CD14-positive monocyte (primary cell): Measurements from ENCODE around the gene SSNA1. TPM values are rescaled to one million over a fixed set of nuclear protein-coding genes. Genes with fewer than 3 reads are reported as not detected.

Experiments
- DNase-seq, 3 donors: peaks; one replicate each; pipeline ENCODE4 v3.0.0-alpha.2; 2011 to 2022
- H2AFZ ChIP-seq: 2 replicates; pipeline ENCODE4 v1.6.0; 2012; ENCODE audit warnings: mild to moderate bottlenecking, low read depth, low read length, inconsistent platforms; ENCODE audit not compliant: insufficient read depth, poor library complexity, severe bottlenecking
- H3K27ac ChIP-seq, 2 donors: 1 replicate in 1 of 2; 2 replicates in 1 of 2; pipeline ENCODE4 v1.5.1; 2012 to 2013; ENCODE audit warnings: low read length in 2 of 2, control low read depth in 1 of 2, inconsistent platforms in 1 of 2, low read depth in 1 of 2, mild to moderate bottlenecking in 1 of 2
- H3K27me3 ChIP-seq, 2 donors: one replicate each; pipeline versions ENCODE4 v1.6.0 to v1.6.1; 2011 to 2013; ENCODE audit warnings: low read length in 2 of 2; ENCODE audit not compliant: control insufficient read depth in 2 of 2, insufficient read depth in 2 of 2
- H3K36me3 ChIP-seq, 2 donors: replicated peaks in 1 of 2; 1 replicate in 1 of 2; 2 replicates in 1 of 2; pipeline versions ENCODE4 v1.5.1 to v1.6.1; 2012 to 2013; ENCODE audit warnings: low read length in 2 of 2, control low read depth in 1 of 2, inconsistent platforms in 1 of 2, mild to moderate bottlenecking in 1 of 2; ENCODE audit not compliant: insufficient read depth in 2 of 2, control insufficient read depth in 1 of 2
- H3K4me1 ChIP-seq, 2 donors: 1 replicate in 1 of 2; 2 replicates in 1 of 2; pipeline versions ENCODE4 v1.5.1 to v1.6.1; 2012 to 2013; ENCODE audit warnings: low read length in 2 of 2, control low read depth in 1 of 2, inconsistent platforms in 1 of 2, mild to moderate bottlenecking in 1 of 2, moderate library complexity in 1 of 2; ENCODE audit not compliant: insufficient read depth in 2 of 2, control insufficient read depth in 1 of 2
- H3K4me2 ChIP-seq: replicated peaks from 2 replicates; pipeline ENCODE3; 2012; ENCODE audit warnings: low read length, moderate library complexity, mild to moderate bottlenecking; ENCODE audit not compliant: poor library complexity, severe bottlenecking; ENCODE audit errors: extremely low read depth
- H3K4me3 ChIP-seq, 3 experiments: fragments of 200-600 bp in 1 of 3; sonication (generic) in 1 of 3; replicated peaks in 1 of 3; 1 replicate in 2 of 3; 2 replicates in 1 of 3; pipeline ENCODE4 v1.5.1; 2011 to 2013; ENCODE audit warnings: low read length in 3 of 3, mild to moderate bottlenecking in 3 of 3, control low read depth in 2 of 3, low read depth in 2 of 3, inconsistent platforms in 1 of 3, moderate library complexity in 1 of 3
- H3K79me2 ChIP-seq: 2 replicates; pipeline ENCODE4 v1.6.0; 2012; ENCODE audit warnings: mild to moderate bottlenecking, control low read depth, inconsistent platforms, low read length, moderate library complexity; ENCODE audit not compliant: insufficient read depth
- H3K9ac ChIP-seq: 2 replicates; pipeline ENCODE4 v1.6.0; 2017; ENCODE audit warnings: low read length, mild to moderate bottlenecking; ENCODE audit not compliant: insufficient read depth, poor library complexity, severe bottlenecking
- H3K9me3 ChIP-seq, 2 donors: replicated peaks in 1 of 2; 1 replicate in 1 of 2; 2 replicates in 1 of 2; pipeline versions ENCODE4 v1.5.1 to v1.6.1; 2012 to 2013; ENCODE audit warnings: low read length in 2 of 2, control low read depth in 1 of 2; ENCODE audit not compliant: control insufficient read depth in 1 of 2, insufficient read depth in 1 of 2
- H4K20me1 ChIP-seq: 2 replicates; pipeline ENCODE4 v1.6.0; 2012; ENCODE audit warnings: mild to moderate bottlenecking, low read length, control low read depth, moderate library complexity; ENCODE audit not compliant: insufficient read depth
- H3K27ac Mint-ChIP-seq, 7 donors: one replicate each; pipeline ENCODE4 v1.8.0; 2020; ENCODE audit warnings: mild to moderate bottlenecking in 7 of 7, mixed read lengths in 7 of 7, moderate library complexity in 6 of 7, inconsistent platforms in 2 of 7
- H3K27me3 Mint-ChIP-seq, 3 donors: one replicate each; pipeline ENCODE4 v1.8.0; 2021 to 2022; ENCODE audit warnings: low read depth in 3 of 3, mild to moderate bottlenecking in 3 of 3, mixed read lengths in 3 of 3, moderate library complexity in 3 of 3, inconsistent platforms in 1 of 3
- H3K36me3 Mint-ChIP-seq, 2 donors: one replicate each; pipeline ENCODE4 v1.8.0; 2020; ENCODE audit warnings: mixed read lengths in 2 of 2, inconsistent platforms in 1 of 2, mild to moderate bottlenecking in 1 of 2
- H3K4me1 Mint-ChIP-seq: one replicate; pipeline ENCODE4 v1.8.0; 2020; ENCODE audit warnings: mild to moderate bottlenecking, mixed read lengths
- H3K4me3 Mint-ChIP-seq, 2 donors: one replicate each; pipeline ENCODE4 v1.8.0; 2020; ENCODE audit warnings: mild to moderate bottlenecking in 2 of 2, mixed read lengths in 2 of 2, moderate library complexity in 1 of 2
- H3K9me3 Mint-ChIP-seq, 7 donors: one replicate each; pipeline ENCODE4 v1.8.0; 2020 to 2022; ENCODE audit warnings: mixed read lengths in 7 of 7, mild to moderate bottlenecking in 6 of 7, moderate library complexity in 6 of 7, inconsistent platforms in 2 of 7
- CTCF ChIP-seq: fragments of 200-600 bp; IDR thresholded peaks from one replicate; pipeline ENCODE4 v1.8.0; 2022; ENCODE audit warnings: antibody characterized with exemption, mild to moderate bottlenecking
- WGBS: methylation state at CpG from one replicate; pipeline ENCODE4 v1.1.5; 2013; ENCODE audit warnings: missing lambda C conversion rate; ENCODE audit not compliant: insufficient coverage; 5-methylcytosine and 5-hydroxymethylcytosine counted together
- intact Hi-C, 2 donors: fragments of 100-400 bp; cut with micrococcal nuclease; formaldehyde crosslinking; loops; one replicate each; pipeline versions ENCODE4 v1.15.0 to v1.15.1; 2023
- polyA plus RNA-seq, 3 donors: library from polyadenylated mRNA; depleted of rRNA in 1 of 3; unstranded in 2 of 3; stranded (reverse) in 1 of 3; fragments of 300-500 nt in 2 of 3; fragments of >200 nt in 1 of 3; fragmentation: Illumina TruSeq in 2 of 3; gene quantifications; 1 replicate in 2 of 3; 2 replicates in 1 of 3; pipeline ENCODE4 v1.2.3, GENCODE V29; 2012 to 2021

The SSNA1 gene
- polyA plus RNA-seq, 3 donors: 87.0 to 118 (median 98.3) TPM

- no peak overlapping the region for H3K4me3 ChIP-seq
- Mint-ChIP-seq H3K9me3 (peaks cover 5 to 20% (median 12%) of the 10 kb centered on the region in 7 donors), H3K27me3 (peaks cover 12 to 28% (median 23%) of the 10 kb centered on the region in 3 donors), H3K4me3 (no peak overlapping the region), H3K36me3 (no peaks in the 10 kb centered on the region), H3K4me1 (no peaks in the 10 kb centered on the region), H3K27ac (no peak overlapping the region)
- no peaks in the 10 kb centered on the region for H3K4me1 ChIP-seq
- intact Hi-C loops: no loop called here
- peaks cover 0 to 3% of the 10 kb centered on the region in 2 donors for H3K27me3 ChIP-seq
- no peak overlapping the region for H3K4me2 ChIP-seq
- H2AFZ ChIP-seq: no peak overlapping the region
- WGBS: 31% methylated on average over 6 of the region's 24 CpGs
- peaks cover 0 to 15% of the 10 kb centered on the region in 2 donors for H3K9me3 ChIP-seq
- no peaks in the 10 kb centered on the region for H4K20me1 ChIP-seq
- TF ChIP-seq CTCF: no peak
- H3K79me2 ChIP-seq: no peaks in the 10 kb centered on the region
- DNase-seq: no peak
- no peak overlapping the region for H3K9ac ChIP-seq
- H3K27ac ChIP-seq: no peak overlapping the region
- H3K36me3 ChIP-seq: no peaks in the 10 kb centered on the region
These were observed 40.7 kb upstream of the SSNA1 start for GRCh38 chr9:137147793-137148160.

GRCh38 chr9:137148242-137148641 lies 40.2 kb upstream of the SSNA1 start:
- intact Hi-C loops: no loop called here
- H3K4me1 ChIP-seq: no peaks in the 10 kb centered on the region
- no peak for TF ChIP-seq CTCF
- WGBS: 80% methylated on average over 26 of the region's 27 CpGs
- no peak overlapping the region for H2AFZ ChIP-seq
- no peak for DNase-seq
- Mint-ChIP-seq H3K27ac (no peak overlapping the region), H3K4me1 (no peaks in the 10 kb centered on the region), H3K4me3 (no peak overlapping the region), H3K9me3 (peaks cover 5 to 20% (median 12%) of the 10 kb centered on the region in 7 donors), H3K27me3 (peaks cover 12 to 28% (median 20%) of the 10 kb centered on the region in 3 donors), H3K36me3 (no peaks in the 10 kb centered on the region)
- H3K9ac ChIP-seq: no peak overlapping the region
- H3K4me2 ChIP-seq: no peak overlapping the region
- H3K27me3 ChIP-seq: peaks cover 0 to 3% of the 10 kb centered on the region in 2 donors
- H3K79me2 ChIP-seq: no peaks in the 10 kb centered on the region
- peaks cover 0 to 15% of the 10 kb centered on the region in 2 donors for H3K9me3 ChIP-seq
- no peaks in the 10 kb centered on the region for H4K20me1 ChIP-seq
- H3K4me3 ChIP-seq: no peak overlapping the region
- no peak overlapping the region for H3K27ac ChIP-seq
- H3K36me3 ChIP-seq: no peaks in the 10 kb centered on the region
